Measurements from ENCODE around the gene EXD1. TPM values are rescaled to one million over a fixed set of nuclear protein-coding genes. Genes with fewer than 3 reads are reported as not detected.

Gene EXD1
- total RNA-seq, 1 experiment from 2014 or later: 0.37 TPM

GRCh38 chr15:41231422-41232226 is 1.1 kb upstream of the EXD1 start:
- BruUV-seq (replicated peaks): TSS peak; percentile 47
- Mint-ChIP-seq H3K4me3 (ENCODE audit: unreplicated experiment) (peak overlapping the region; percentile 95), H3K4me1 (ENCODE audit: insufficient read depth, unreplicated experiment) (peaks cover 13% of the 10 kb centered on the region), H3K9me3 (ENCODE audit: unreplicated experiment) (no peaks in the 10 kb centered on the region), H3K36me3 (ENCODE audit: insufficient read depth, unreplicated experiment) (peaks cover 14% of the 10 kb centered on the region), H3K27ac (ENCODE audit: low read depth, unreplicated experiment) (peak overlapping the region; percentile 93), H3K27me3 (ENCODE audit: insufficient read depth, unreplicated experiment) (no peaks in the 10 kb centered on the region)
- TF ChIP-seq CTCF (IDR thresholded peaks at IDR 0.05; ENCODE audit: unreplicated experiment): no peak
- POLR2A ChIA-PET: interaction anchor here (0.6 to 7.2 kb wide), 35 partner anchors 8 to 1259 kb away, joined by 3 to 91 read pairs (median 4); partner anchors contain the start of genes GANC, INO80, NUSAP1 and OIP5
- no peak for DNase-seq (ENCODE audit: unreplicated experiment)
- CTCF ChIA-PET: interaction anchor here (0.6 to 1.5 kb wide), 19 partner anchors 8 to 1531 kb away, joined by 3 to 9 read pairs (median 4); partner anchors contain the start of gene INO80
- intact Hi-C loops (cut with micrococcal nuclease): loop anchor here (1.0 to 2.0 kb wide), 4 partner anchors 18 to 101 kb away; partner anchors contain the start of genes NUSAP1 and OIP5

GRCh38 chr15:41230345-41230649 is 260 bp downstream of the EXD1 start:
- no peaks in the 10 kb centered on the region for H3K9me3 Mint-ChIP-seq (ENCODE audit: unreplicated experiment)
- no peak for DNase-seq (ENCODE audit: unreplicated experiment)
- ChIA-PET POLR2A (interaction anchor here (0.6 to 7.2 kb wide), 14 partner anchors 10 to 314 kb away, joined by 3 to 91 read pairs (median 5); partner anchors contain the start of genes INO80, NUSAP1, OIP5 and RPAP1), CTCF (interaction anchor here (0.6 to 1.4 kb wide), 10 partner anchors 10 to 723 kb away, joined by 3 to 5 read pairs (median 3); partner anchors contain the start of gene RAD51)
- H3K36me3 Mint-ChIP-seq (ENCODE audit: insufficient read depth, unreplicated experiment): peaks cover 14% of the 10 kb centered on the region
- TF ChIP-seq CTCF (IDR thresholded peaks at IDR 0.05; ENCODE audit: unreplicated experiment): no peak
- H3K27ac Mint-ChIP-seq (ENCODE audit: low read depth, unreplicated experiment): peak overlapping the region; percentile 93
- peak overlapping the region; percentile 95 for H3K4me3 Mint-ChIP-seq (ENCODE audit: unreplicated experiment)
- intact Hi-C loops (cut with micrococcal nuclease): no loop called here
- H3K4me1 Mint-ChIP-seq (ENCODE audit: insufficient read depth, unreplicated experiment): peaks cover 13% of the 10 kb centered on the region
- TSS peak; percentile 62 for BruUV-seq (replicated peaks)
- no peaks in the 10 kb centered on the region for H3K27me3 Mint-ChIP-seq (ENCODE audit: insufficient read depth, unreplicated experiment)

GRCh38 chr15:41219381-41219780 is 11.2 kb downstream of the EXD1 start:
- peaks cover 6% of the 10 kb centered on the region for H3K4me1 Mint-ChIP-seq (ENCODE audit: insufficient read depth, unreplicated experiment)
- no peak for TF ChIP-seq CTCF (IDR thresholded peaks at IDR 0.05; ENCODE audit: unreplicated experiment)
- H3K9me3 Mint-ChIP-seq (ENCODE audit: unreplicated experiment): no peaks in the 10 kb centered on the region
- no peak overlapping the region for H3K27ac Mint-ChIP-seq (ENCODE audit: low read depth, unreplicated experiment)
- no peak for DNase-seq (ENCODE audit: unreplicated experiment)
- CTCF ChIA-PET: interaction anchor here (0.6 kb wide), 1 partner anchor 12 kb away, joined by 3 read pairs; the partner anchor contains the start of gene CHP1
- intact Hi-C loops (cut with micrococcal nuclease): no loop called here
- H3K27me3 Mint-ChIP-seq (ENCODE audit: insufficient read depth, unreplicated experiment): no peaks in the 10 kb centered on the region
- peaks cover 6% of the 10 kb centered on the region for H3K36me3 Mint-ChIP-seq (ENCODE audit: insufficient read depth, unreplicated experiment)
- POLR2A ChIA-PET: interaction anchor here (1.1 to 1.5 kb wide), 3 partner anchors 12 to 64 kb away, joined by 3 to 5 read pairs (median 3); partner anchors contain the start of genes CHP1 and EXD1
- no peak overlapping the region for H3K4me3 Mint-ChIP-seq (ENCODE audit: unreplicated experiment)
- BruUV-seq (replicated peaks): no TSS peak

- POLR2A ChIA-PET: interaction anchor here (0.6 to 1.5 kb wide), 5 partner anchors 10 to 85 kb away, joined by 3 to 5 read pairs (median 3); partner anchors contain the start of genes CHP1 and EXD1
- H3K9me3 Mint-ChIP-seq (ENCODE audit: unreplicated experiment): no peaks in the 10 kb centered on the region
- no peak for DNase-seq (ENCODE audit: unreplicated experiment)
- H3K27me3 Mint-ChIP-seq (ENCODE audit: insufficient read depth, unreplicated experiment): no peaks in the 10 kb centered on the region
- intact Hi-C loops (cut with micrococcal nuclease): no loop called here
- CTCF ChIA-PET: interaction anchor here (0.5 to 1.4 kb wide), 3 partner anchors 11 to 493 kb away, joined by 3 to 6 read pairs (median 4); partner anchors contain the start of gene CHP1
- no TSS peak for BruUV-seq (replicated peaks)
- H3K27ac Mint-ChIP-seq (ENCODE audit: low read depth, unreplicated experiment): no peak overlapping the region
- TF ChIP-seq CTCF (IDR thresholded peaks at IDR 0.05; ENCODE audit: unreplicated experiment): no peak
- peaks cover 6% of the 10 kb centered on the region for H3K4me1 Mint-ChIP-seq (ENCODE audit: insufficient read depth, unreplicated experiment)
- peaks cover 6% of the 10 kb centered on the region for H3K36me3 Mint-ChIP-seq (ENCODE audit: insufficient read depth, unreplicated experiment)
- H3K4me3 Mint-ChIP-seq (ENCODE audit: unreplicated experiment): no peak overlapping the region
These were observed 11.7 kb downstream of the EXD1 start for GRCh38 chr15:41218851-41219250.
